Stomach (tissue), 9 donors: ENCODE data around the gene DLG5. TPM values are rescaled to one million over a fixed set of nuclear protein-coding genes. Genes with fewer than 3 reads are reported as not detected.
"Not testable (repeated sequence)": the region's sequence is repeated elsewhere in the genome, so short reads cannot be mapped to it uniquely, and the experiment has no call there.

Source experiments
- DNase-seq, 2 donors: peaks; one replicate each; pipeline versions ENCODE4 v3.0.0 to v3.0.0-alpha.2; 2013 to 2019
- H3K27ac ChIP-seq, 5 donors: fragments of 200-600 bp in 4 of 5; sonication (generic) in 4 of 5; one replicate each; pipeline ENCODE4 v1.5.1; 2013 to 2019; ENCODE audit warnings: mild to moderate bottlenecking in 1 of 5, moderate library complexity in 1 of 5
- H3K27me3 ChIP-seq, 3 donors: fragments of 200-600 bp; sonication (generic); one replicate each; pipeline ENCODE4 v1.5.1; 2017 to 2019; ENCODE audit warnings: mixed run types in 1 of 3
- H3K36me3 ChIP-seq, 4 donors: fragments of 200-600 bp; sonication (generic); 1 replicate in 3 of 4; 2 replicates in 1 of 4; pipeline ENCODE4 v1.5.1; 2016 to 2019
- H3K4me1 ChIP-seq, 4 donors: fragments of 200-600 bp; sonication (generic); one replicate each; pipeline ENCODE4 v1.5.1; 2016 to 2019
- H3K4me3 ChIP-seq, 4 donors: fragments of 200-600 bp; sonication (generic) in 3 of 4; one replicate each; pipeline ENCODE4 v1.5.1; 2016 to 2019; ENCODE audit warnings: mild to moderate bottlenecking in 1 of 4
- H3K9me3 ChIP-seq, 4 donors: fragments of 200-600 bp; sonication (generic); one replicate each; pipeline ENCODE4 v1.5.1; 2016 to 2019
- CTCF ChIP-seq, 7 experiments: fragments of 450-650 bp in 4 of 7; fragments of 200-600 bp in 3 of 7; sonication (generic) in 3 of 7; IDR thresholded peaks; one replicate each; pipeline ENCODE4 v1.5.1; 2016 to 2019; ENCODE audit warnings: antibody characterized with exemption in 7 of 7, control low read depth in 2 of 7, mild to moderate bottlenecking in 1 of 7
- EP300 ChIP-seq: sonication (generic); formaldehyde crosslinking; IDR thresholded peaks from one replicate; pipeline ENCODE4 v1.6.1; 2017; ENCODE audit warnings: antibody characterized with exemption
- POLR2A ChIP-seq, 4 donors: fragments of 450-650 bp; IDR thresholded peaks; one replicate each; pipeline ENCODE4 v1.6.1; 2016; ENCODE audit warnings: antibody characterized with exemption in 4 of 4, control low read depth in 2 of 4, mild to moderate bottlenecking in 1 of 4, moderate library complexity in 1 of 4
- POLR2AphosphoS5 ChIP-seq, 3 donors: sonication (generic); formaldehyde crosslinking; IDR thresholded peaks; one replicate each; pipeline ENCODE4 v1.6.1; 2016; ENCODE audit warnings: antibody characterized with exemption in 3 of 3
- WGBS, 5 donors: extraction: QIAGEN DNeasy Blood & Tissue Kit in 3 of 5; methylation state at CpG; one replicate each; pipeline versions ENCODE4 v1.1.5 to v1.1.7; 2013 to 2018; 5-methylcytosine and 5-hydroxymethylcytosine counted together
- intact Hi-C: fragments of 100-400 bp; cut with DNase I; formaldehyde crosslinking; loops from one replicate; pipeline ENCODE4 v1.15.1; 2023; ENCODE audit warnings: low total_unique reads
- polyA plus RNA-seq, 3 donors: library from polyadenylated mRNA; stranded (reverse); fragments of 200-250 nt; gene quantifications; one replicate each; pipeline ENCODE4 v1.2.3, GENCODE V29; 2013
- total RNA-seq, 5 donors: library from RNA; depleted of rRNA; stranded (reverse); fragments of >200 nt; gene quantifications; one replicate each; pipeline versions ENCODE4 v1.1.0 to v1.2.3, GENCODE V29; 2014 to 2016
- donor health status: healthy with polysubstance abuse.
- donor health status: Bipolar disorder and iron deficiency.
- donor health status: healthy.

Gene DLG5
- total and polyA plus RNA-seq, 8 donors, result 9.2 to 134 (median 32.7) TPM

DNA sequence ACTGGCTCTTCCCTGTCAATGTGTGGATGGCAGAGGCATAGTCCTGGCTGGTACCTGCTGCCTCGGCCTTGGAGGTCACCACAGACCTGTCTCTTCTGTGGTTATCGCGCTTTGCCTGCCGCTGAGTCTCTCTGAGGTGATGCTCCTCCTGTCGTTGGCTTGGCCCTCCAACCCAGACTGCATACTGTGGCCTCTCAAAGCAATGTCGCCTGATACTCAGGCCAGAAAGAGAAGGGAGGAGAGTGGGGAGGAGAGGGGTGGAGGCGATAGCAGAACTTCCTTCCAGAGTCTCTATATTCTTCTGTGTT lies 155.7 kb downstream of the DLG5 start:
- WGBS, 5 donors, result 76 to 89% (median 84%) methylated on average over 7 of the region's 7 CpGs
- DNase-seq, result no peak
- intact Hi-C loops, result no loop called here
- Histone ChIP-seq H3K36me3 (no peaks in the 10 kb centered on the region), H3K4me3 (no peak overlapping the region), H3K27ac (peak overlapping the region in 1 of 5 donors; percentile 49), H3K27me3 (no peaks in the 10 kb centered on the region), H3K9me3 (no peaks in the 10 kb centered on the region), H3K4me1 (no peaks in the 10 kb centered on the region)
- no peak for TF ChIP-seq CTCF (IDR thresholded peaks at IDR 0.05)
- no peak for TF ChIP-seq EP300
- TF ChIP-seq POLR2AphosphoS5 (IDR thresholded peaks at IDR 0.05), result no peak
- TF ChIP-seq POLR2A (IDR thresholded peaks at IDR 0.05), result no peak

GRCh38 chr10:77770081-77770867 lies 156.3 kb downstream of the DLG5 start:
- intact Hi-C loops, result no loop called here

GRCh38 chr10:77768039-77768438 lies 158.5 kb downstream of the DLG5 start:
- no peak for TF ChIP-seq CTCF (IDR thresholded peaks at IDR 0.05)
- TF ChIP-seq EP300, result no peak
- TF ChIP-seq POLR2A (IDR thresholded peaks at IDR 0.05), result no peak
- TF ChIP-seq POLR2AphosphoS5 (IDR thresholded peaks at IDR 0.05), result no peak
- H3K9me3 ChIP-seq, result no peaks in the 10 kb centered on the region
- H3K4me1 ChIP-seq, result no peaks in the 10 kb centered on the region
- intact Hi-C loops, result no loop called here
- WGBS, 5 donors, result 91 to 100% (median 96%) methylated on average over 1 of the region's 1 CpG
- no peaks in the 10 kb centered on the region for H3K27me3 ChIP-seq
- H3K36me3 ChIP-seq, result no peaks in the 10 kb centered on the region
- no peak overlapping the region for H3K4me3 ChIP-seq
- no peak overlapping the region for H3K27ac ChIP-seq
- no peak for DNase-seq

More at GRCh38 chr10:77770081-77770867, 156.3 kb downstream of the DLG5 start:
- no peaks in the 10 kb centered on the region for H3K36me3 ChIP-seq
- WGBS, 5 donors, result 80 to 85% (median 82%) methylated on average over 18 of the region's 18 CpGs
- H3K4me3 ChIP-seq, result no peak overlapping the region
- no peak for DNase-seq
- no peaks in the 10 kb centered on the region for H3K4me1 ChIP-seq
- H3K27me3 ChIP-seq, result no peaks in the 10 kb centered on the region
- no peaks in the 10 kb centered on the region for H3K9me3 ChIP-seq
- TF ChIP-seq EP300, result no peak
- TF ChIP-seq POLR2A (IDR thresholded peaks at IDR 0.05), result no peak
- no peak for TF ChIP-seq CTCF (IDR thresholded peaks at IDR 0.05)
- no peak for TF ChIP-seq POLR2AphosphoS5 (IDR thresholded peaks at IDR 0.05)
- peak overlapping the region in 1 of 5 donors; percentile 49 for H3K27ac ChIP-seq

- no peaks in the 10 kb centered on the region for H3K36me3 ChIP-seq
- no peak for DNase-seq
- H3K4me1 ChIP-seq, result no peaks in the 10 kb centered on the region
- no peak overlapping the region for H3K4me3 ChIP-seq
- H3K27me3 ChIP-seq, result no peaks in the 10 kb centered on the region
- H3K27ac ChIP-seq, result no peak overlapping the region
- TF ChIP-seq POLR2AphosphoS5 (IDR thresholded peaks at IDR 0.05), result no peak
- TF ChIP-seq EP300, result no peak
- no peak for TF ChIP-seq CTCF (IDR thresholded peaks at IDR 0.05)
- TF ChIP-seq POLR2A (IDR thresholded peaks at IDR 0.05), result no peak
- no peaks in the 10 kb centered on the region for H3K9me3 ChIP-seq
- intact Hi-C loops, result no loop called here
- WGBS, 5 donors, result 68 to 76% (median 71%) methylated on average over 9 of the region's 9 CpGs
These were observed 162.8 kb downstream of the DLG5 start for GRCh38 chr10:77763453-77764430.

GRCh38 chr10:77758406-77758805 lies 168.1 kb downstream of the DLG5 start:
- H3K27ac ChIP-seq, H3K36me3 ChIP-seq, intact Hi-C loops, H3K27me3 ChIP-seq, H3K4me3 ChIP-seq, H3K4me1 ChIP-seq, H3K9me3 ChIP-seq, DNase-seq: not testable (repeated sequence)
- 81 to 100% (median 97%) methylated on average over 2 of the region's 2 CpGs for WGBS, 5 donors
